GM19438 (cell line): ENCODE data around the gene C1D.

Experiments
- ATAC-seq: cut with Tn5 transposase; IDR thresholded peaks from one replicate; pipeline ENCODE4 v1.9.1; 2021; ENCODE audit warnings: low read depth; ENCODE audit not compliant: unreplicated experiment

C1D gene

GRCh38 chr2:68059784-68060525, 2.8 kb downstream of the C1D start:
- ATAC-seq = no peak

DNA sequence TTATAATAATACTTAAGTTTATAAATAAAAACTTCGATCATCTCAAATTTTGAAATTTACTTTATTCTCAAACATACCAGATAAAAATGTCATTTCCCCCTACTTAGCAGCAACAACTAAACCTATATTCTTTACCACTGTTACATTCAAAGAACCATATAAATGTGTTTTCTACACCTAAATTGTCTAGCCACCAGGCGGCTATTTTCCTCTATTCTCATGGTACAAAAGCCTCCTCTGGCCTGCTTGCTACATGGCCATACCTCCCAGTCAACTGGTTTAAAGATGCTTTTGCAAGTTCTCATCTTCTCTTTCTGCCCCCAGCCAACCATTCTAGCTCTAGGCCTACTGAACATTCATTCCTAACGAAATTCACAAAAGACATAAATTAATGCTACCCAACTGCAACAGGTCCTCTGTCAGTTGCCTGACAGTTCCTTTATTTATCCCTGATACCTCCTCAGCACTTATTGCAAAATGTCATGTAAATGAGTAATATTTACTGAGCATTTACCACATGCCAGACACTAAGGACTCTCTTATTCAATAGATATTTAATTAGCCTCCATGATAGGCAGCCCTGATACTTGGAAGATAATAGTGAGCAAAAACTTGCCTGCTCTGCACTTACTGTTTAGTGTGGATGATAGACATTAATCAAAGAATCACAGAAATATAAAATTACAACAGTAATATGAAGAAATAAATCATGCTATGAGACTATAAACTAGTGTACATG, 5.0 kb downstream of the C1D start:
- no peak for ATAC-seq

- no peak for ATAC-seq
These were observed 9.9 kb downstream of the C1D start for GRCh38 chr2:68052717-68053422.

DNA sequence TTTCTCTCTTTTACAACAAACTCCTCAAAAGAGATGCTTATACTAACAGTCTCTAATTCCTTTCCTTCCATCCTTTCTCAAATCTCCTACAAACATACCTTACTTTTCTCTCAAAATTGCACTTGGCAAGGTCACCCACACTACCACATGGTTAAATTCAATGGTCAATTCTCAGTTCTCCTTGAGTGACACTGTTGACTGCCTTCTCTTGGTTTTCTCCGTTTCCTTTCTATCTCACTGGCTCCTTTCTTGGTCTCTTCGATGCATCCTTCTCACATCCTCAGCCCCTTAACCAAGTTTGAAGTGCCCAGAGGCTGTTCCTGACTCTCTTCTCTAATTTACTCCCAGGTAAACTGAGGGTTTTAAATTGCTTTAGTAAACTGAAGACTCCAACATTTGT, 12.5 kb downstream of the C1D start:
- no peak for ATAC-seq

DNA sequence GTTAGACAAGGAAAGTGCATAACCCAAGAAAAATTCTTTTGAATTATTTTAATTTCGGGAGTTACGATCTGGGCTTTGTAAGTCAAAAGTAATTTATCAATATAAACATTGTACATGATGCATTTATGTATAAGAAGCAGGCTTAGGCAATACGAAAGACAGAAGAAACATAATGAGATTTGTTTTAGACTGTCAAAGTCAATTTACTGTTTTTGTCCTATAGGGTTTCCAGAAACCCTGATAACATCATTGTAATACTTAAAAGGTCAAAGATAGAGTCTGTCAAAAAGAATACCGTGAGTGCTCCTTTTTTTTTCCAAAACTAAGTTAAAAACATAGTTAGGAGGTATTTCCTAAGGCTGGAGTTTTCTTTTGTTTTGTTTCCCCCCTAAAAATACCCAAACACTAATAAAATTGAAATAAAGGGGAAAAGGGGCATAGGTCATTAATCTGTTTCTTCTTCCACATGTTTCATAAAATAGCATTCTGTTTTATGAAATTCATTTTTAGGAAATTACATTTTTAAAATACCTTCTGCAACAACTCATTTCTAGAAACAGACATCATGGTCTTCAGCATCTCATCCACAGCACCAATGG, 16.1 kb downstream of the C1D start:
- no peak for ATAC-seq

- ATAC-seq = no peak
These were observed 16.6 kb downstream of the C1D start for GRCh38 chr2:68046224-68046623.

- no peak for ATAC-seq
These were observed 17.5 kb downstream of the C1D start for GRCh38 chr2:68045342-68045741.

GRCh38 chr2:68044099-68044498, 18.7 kb downstream of the C1D start:
- no peak for ATAC-seq

DNA sequence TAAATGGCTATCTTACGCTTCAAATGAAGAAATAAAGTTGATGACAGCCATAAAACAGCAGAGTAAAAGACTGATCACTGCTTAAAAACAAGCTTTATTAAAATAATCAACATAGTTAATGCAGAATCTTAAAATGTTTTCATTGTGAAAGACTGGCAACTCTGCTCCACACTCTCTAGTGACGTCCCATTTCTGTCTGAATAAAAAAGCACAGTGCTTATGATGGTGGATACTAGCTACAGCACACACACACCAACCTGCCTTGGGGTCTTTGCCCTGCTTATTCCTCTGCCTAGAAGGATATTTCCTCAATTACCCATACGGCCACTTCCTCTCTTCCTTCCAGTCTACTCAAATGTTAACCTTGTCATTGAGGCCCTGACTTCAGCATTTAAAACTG, 19.1 kb downstream of the C1D start:
- ATAC-seq = no peak

DNA sequence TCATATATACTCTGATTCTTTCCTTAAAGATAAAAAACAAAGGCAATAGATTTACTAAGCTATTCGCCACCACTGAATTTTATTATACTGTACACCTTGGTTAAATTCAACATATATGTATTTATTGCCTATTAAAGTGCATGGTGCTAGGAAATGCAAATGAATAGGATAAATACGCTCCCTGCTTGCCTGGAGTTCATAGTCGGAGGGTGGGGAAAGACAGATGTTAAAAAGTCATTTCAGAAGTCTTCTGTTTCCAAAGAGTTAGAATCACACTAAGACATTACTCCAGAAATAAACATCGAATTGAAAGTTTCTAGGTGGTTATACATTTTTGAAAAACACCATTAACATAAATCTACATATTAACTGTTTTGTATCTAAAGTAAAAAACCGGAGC, 19.8 kb downstream of the C1D start:
- no peak for ATAC-seq

- no peak for ATAC-seq
These were observed 21.0 kb downstream of the C1D start for GRCh38 chr2:68041704-68042245.

DNA sequence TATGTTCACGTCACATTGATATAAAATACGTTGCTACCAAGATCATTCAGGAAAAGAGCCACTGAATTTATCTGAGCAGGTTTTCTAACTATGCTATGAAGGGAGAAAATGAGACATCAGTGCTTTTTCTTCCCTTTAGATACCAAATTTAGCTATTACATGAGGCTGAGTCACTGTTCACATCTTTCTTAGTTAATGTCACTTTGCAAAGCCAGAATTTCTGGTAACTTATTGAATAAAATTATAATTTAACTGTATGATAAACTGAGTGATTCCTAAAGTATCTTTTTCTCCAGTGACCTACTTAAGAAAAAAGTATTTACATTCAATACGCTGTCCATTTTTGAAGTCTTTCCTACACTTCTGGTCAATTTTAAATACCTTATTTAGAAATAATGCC, 22.7 kb downstream of the C1D start:
- ATAC-seq = no peak

- no peak for ATAC-seq
These were observed 23.5 kb downstream of the C1D start for GRCh38 chr2:68039317-68039716.

GRCh38 chr2:68032702-68033101, 30.1 kb downstream of the C1D start:
- no peak for ATAC-seq

DNA sequence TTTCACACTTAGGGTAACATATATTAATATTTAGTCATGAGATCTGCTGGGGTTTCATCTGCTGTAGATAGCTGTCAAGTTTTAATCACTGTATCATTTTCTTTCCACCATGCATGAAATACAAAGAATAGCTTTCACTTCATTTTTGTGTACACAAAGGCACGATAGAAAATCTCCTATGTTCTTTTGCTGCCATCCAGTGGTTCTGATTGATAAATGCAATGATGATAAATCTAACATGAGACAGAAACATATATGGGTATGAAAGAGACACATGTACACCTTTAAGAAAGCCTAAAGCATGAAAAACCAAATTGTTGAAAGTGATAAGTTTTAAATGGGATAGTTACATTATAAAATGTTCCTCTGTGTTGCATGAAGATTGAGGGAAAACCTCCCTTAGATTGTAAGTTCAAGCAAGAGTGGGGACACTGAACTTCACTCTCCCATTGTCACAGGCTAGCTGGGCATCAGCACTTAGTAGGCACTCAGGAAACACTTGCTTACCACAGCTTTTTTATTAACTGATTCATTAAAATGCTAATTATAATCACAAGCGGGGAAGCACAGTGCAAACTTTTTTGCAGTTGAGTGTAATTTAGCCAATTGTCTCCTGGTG, 31.2 kb downstream of the C1D start:
- ATAC-seq = no peak

DNA sequence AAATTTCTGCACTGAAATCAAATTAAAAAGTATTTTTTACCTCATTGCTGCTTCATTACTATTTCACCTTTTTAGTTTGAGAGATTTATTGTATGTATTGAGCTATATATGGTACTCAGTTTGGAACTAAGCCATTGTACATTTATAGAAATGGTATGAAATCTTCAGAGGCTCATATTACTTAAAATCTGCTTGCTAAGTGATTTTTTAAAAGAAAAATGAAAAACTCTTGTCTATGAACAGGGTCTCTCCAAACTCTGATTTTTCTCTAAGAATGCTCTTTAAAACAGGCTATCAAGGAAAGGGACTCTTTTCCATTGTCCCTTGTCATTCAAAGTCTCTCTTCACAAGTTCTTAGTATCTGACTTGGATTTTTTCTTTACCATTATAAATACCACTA, 31.8 kb downstream of the C1D start:
- no peak for ATAC-seq

GRCh38 chr2:68030529-68030928, 32.3 kb downstream of the C1D start:
- no peak for ATAC-seq

DNA sequence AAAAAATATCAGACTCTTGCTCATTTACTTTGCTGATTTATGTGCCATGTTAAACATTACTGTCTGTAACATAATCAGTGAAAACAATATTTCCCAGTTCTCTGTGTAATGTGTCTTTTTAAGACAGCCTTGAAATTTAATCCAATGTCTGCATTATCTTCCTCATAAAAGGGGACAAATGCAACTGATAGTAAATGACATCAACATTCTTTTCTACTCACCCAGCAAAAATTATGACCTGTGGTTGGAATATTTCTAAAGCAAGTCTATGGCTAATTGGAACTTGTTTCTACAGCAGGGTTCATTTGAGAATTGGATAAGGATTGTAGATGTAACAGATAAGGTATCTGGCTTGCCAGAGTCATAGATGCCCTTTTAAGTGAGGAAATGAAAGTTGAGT, 34.8 kb downstream of the C1D start:
- no peak for ATAC-seq

DNA sequence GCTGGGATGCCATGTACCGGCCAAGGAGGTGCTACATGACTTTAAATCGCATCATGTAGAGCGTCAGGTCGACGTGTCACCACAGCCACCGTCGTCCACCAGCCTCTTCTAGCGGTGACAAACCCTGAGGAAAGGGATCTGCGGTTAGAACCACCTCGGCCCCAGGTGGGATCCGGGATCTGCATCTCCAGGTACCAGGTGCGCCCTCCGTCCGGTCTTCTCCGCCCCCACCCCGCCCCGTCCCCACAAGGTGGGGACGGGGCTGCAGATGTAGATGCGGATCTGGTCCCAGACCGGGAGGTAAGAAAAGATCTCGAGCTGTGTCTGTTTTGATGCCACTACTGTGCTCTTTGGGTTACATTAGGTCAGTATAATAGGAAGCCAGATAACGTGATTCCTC, 38.4 kb downstream of the C1D start:
- ATAC-seq = no peak

- no peak for ATAC-seq
These were observed 38.9 kb downstream of the C1D start for GRCh38 chr2:68023904-68024303.

DNA sequence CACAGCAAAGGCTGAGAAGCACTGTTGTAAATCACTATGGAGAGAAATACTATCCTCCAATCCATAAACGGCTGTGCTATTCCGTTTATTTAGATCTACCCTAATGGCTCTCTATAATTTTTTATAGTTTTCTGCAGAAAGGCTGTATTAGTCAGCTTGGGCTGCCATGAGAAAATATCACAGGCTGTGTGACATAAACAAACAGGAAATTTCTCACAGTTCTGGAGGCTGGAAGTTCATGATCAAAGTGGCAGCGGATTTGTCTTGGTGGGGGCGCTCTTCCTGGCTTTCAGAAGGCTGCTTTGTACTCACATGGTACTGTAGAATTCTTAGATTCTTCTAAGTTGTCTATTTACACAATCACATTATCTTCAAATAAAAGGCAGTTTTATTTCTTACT, 44.1 kb downstream of the C1D start:
- no peak for ATAC-seq
